Stimulated activated CD8-positive, alpha-beta memory T cell treated with anti-CD3 and anti-CD28 coated beads, Interleukin-12 subunit alpha, Interleukin-12 subunit beta, amount 100 ng/mL, for 1 hour (primary cell): Measurements from ENCODE around the gene BACH1.

Source experiments
- DNase-seq: peaks from one replicate; pipeline ENCODE4 v3.0.0-alpha.2; 2020; ENCODE audit warnings: low read depth

BACH1 gene

GRCh38 chr21:29382030-29382654 lies 83.4 kb downstream of the BACH1 start:
- DNase-seq = no peak

DNA sequence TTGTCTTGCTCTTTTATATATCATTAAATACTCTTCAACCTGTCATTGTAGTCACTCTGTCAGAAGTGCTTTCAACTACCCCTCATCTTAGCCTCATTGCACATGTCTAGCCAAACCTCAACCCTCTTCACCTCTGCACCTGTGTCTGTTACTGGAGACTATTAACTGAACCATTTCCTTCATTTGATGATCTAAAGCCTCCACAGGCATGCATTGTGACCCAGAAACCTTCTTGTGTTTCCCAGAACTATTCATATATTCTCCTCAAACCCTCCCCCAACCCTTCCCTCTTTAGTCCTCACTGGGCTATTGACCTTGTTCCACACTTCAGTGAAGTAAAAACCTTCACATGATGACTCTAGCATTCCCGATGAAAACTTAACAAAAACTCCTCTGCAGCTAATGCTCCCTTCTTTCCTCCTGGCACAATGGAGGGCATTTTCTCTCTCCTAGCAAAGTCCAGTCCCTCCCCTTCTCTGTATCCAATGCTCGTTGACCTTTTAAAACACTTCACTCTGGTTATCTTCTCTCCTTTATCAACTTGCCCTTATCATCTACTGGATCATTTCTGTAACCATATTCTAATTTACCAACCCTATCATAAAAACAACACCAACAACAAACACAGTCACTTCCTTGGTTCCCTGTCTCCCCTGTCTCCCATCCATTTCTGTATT lies 86.1 kb downstream of the BACH1 start:
- DNase-seq = no peak

- DNase-seq = no peak
Measured at GRCh38 chr21:29385934-29386520, 87.3 kb downstream of the BACH1 start.

DNA sequence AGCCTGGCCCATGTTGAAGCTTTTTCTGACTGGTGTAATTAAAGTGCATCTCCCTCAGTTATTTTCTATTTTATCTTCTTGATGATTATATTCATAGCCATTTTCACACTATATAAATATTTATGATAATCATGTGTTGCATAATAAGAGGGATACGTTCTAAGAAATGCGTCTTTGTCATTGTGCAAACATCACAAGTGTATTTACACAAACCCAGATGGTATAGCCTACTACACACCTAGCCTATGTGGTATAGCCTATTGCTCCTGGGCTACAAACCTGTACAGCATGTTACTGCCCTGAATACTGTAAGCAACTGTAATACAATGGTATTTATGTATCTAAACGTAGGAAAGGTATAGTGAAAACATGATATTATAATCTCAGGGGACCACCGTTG lies 88.1 kb downstream of the BACH1 start:
- DNase-seq = no peak

DNA sequence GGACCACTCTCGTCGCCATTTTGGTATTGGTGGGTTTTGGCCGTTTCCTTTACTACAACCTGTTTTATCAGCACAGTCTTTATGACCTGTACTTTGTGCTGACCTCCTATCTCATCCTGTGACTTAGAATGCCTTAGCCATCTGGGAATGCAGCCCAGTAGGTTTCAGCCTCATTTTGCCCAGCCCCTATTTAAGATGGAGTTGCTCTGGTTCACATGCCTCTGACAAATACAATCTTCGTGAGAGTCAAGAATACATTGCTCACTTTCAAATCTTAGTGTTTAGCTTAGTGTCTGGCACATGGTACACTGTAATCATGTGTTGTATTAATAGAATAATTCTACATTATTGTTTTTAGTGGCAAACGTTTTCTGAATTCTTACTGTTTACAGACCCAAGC lies 88.9 kb downstream of the BACH1 start:
- no peak for DNase-seq

GRCh38 chr21:29389136-29389535 lies 90.4 kb downstream of the BACH1 start:
- DNase-seq = no peak

DNA sequence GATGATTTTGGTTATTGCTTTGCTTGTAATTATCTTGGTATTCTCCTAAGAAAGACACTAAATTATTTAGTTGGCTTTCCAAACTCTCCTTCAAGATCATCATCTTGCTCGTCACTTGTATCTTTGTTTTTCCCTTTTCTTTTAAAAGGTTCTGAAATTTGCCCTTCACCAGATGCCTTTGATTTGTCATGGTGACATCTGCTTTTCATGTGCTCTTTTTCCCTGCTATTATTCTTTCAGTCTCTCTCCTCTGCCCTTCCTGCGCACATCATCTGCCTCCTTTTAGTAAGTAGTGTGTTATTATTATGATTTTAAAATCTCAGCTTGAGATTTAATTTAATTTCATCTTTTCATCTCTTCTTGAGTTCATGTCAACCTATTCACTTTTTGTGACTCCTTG lies 92.1 kb downstream of the BACH1 start:
- DNase-seq = no peak

GRCh38 chr21:29394051-29394450 lies 95.3 kb downstream of the BACH1 start:
- no peak for DNase-seq
